Measurements from ENCODE around the gene HAPLN2. TPM values are rescaled to one million over a fixed set of nuclear protein-coding genes. Genes with fewer than 3 reads are reported as not detected.

Gene HAPLN2
- total and polyA plus RNA-seq, 12 donors = 0.24 to 6.3 (median 0.81) TPM; not detected in 1

GRCh38 chr1:156645056-156645455 is 25.8 kb downstream of the HAPLN2 start:
- no peak for TF ChIP-seq CTCF (IDR thresholded peaks at IDR 0.05)
- ATAC-seq (no peak), DNase-seq (no peak)
- 61 to 72% methylated on average over 3 of the region's 3 CpGs for WGBS, 2 donors
- Histone ChIP-seq H3K4me1 (peaks cover 6 to 20% (median 15%) of the 10 kb centered on the region in 9 donors), H3K27ac (no peak overlapping the region), H3K4me3 (no peak overlapping the region), H3K27me3 (peaks cover 4 to 87% (median 76%) of the 10 kb centered on the region in 7 donors), H3K9me3 (no peaks in the 10 kb centered on the region), H3K36me3 (no peaks in the 10 kb centered on the region)
- intact Hi-C loops (cut with DNase I) = no loop called here

GRCh38 chr1:156645666-156646065 is 26.5 kb downstream of the HAPLN2 start:
- TF ChIP-seq CTCF (IDR thresholded peaks at IDR 0.05) = no peak
- Histone ChIP-seq H3K27me3 (peaks cover 0 to 81% (median 71%) of the 10 kb centered on the region in 7 donors), H3K36me3 (no peaks in the 10 kb centered on the region), H3K4me3 (no peak overlapping the region), H3K9me3 (no peaks in the 10 kb centered on the region), H3K27ac (no peak overlapping the region), H3K4me1 (peaks cover 6 to 19% (median 15%) of the 10 kb centered on the region in 9 donors)
- intact Hi-C loops (cut with DNase I) = no loop called here
- ATAC-seq = no peak
- DNase-seq = no peak
- WGBS, 2 donors = 91 to 93% methylated on average over 1 of the region's 1 CpG

DNA sequence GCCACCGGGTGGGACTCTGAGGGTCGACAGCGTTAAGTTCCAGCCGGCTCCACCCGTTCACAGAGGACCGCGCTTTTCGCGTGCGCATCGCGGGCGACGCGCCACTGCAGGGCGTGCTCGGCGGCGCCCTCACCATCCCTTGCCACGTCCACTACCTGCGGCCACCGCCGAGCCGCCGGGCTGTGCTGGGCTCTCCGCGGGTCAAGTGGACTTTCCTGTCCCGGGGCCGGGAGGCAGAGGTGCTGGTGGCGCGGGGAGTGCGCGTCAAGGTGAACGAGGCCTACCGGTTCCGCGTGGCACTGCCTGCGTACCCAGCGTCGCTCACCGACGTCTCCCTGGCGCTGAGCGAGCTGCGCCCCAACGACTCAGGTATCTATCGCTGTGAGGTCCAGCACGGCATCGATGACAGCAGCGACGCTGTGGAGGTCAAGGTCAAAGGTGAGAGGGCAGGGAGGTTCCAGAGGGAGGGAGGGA is 27.6 kb downstream of the HAPLN2 start:
- H3K4me1 ChIP-seq = peaks cover 2 to 9% (median 8%) of the 10 kb centered on the region in 9 donors
- ATAC-seq (no peak), DNase-seq (no peak)
- H3K27me3 ChIP-seq = peaks cover 0 to 81% (median 66%) of the 10 kb centered on the region in 7 donors
- H3K4me3 ChIP-seq = no peak overlapping the region
- WGBS, 2 donors = 15 to 21% methylated on average over 51 of the region's 51 CpGs
- H3K9me3 ChIP-seq = no peaks in the 10 kb centered on the region
- H3K27ac ChIP-seq = no peak overlapping the region
- H3K36me3 ChIP-seq = no peaks in the 10 kb centered on the region
- intact Hi-C loops (cut with DNase I) = no loop called here
- no peak for TF ChIP-seq CTCF (IDR thresholded peaks at IDR 0.05)

DNA sequence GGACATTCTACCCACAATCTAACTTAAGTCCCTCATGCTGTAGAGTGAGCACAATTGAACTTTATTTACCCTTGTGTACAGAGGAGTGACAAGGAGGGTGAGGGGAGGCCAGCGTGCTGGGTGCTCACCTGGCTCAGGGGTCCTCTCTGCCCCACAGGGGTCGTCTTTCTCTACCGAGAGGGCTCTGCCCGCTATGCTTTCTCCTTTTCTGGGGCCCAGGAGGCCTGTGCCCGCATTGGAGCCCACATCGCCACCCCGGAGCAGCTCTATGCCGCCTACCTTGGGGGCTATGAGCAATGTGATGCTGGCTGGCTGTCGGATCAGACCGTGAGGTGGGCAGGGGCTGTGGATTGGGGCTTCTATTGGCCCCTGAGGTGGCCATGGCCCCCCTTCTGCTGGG is 28.1 kb downstream of the HAPLN2 start:
- no peaks in the 10 kb centered on the region for H3K9me3 ChIP-seq
- no peaks in the 10 kb centered on the region for H3K36me3 ChIP-seq
- H3K4me1 ChIP-seq = peaks cover 0 to 3% (median 2%) of the 10 kb centered on the region in 9 donors
- intact Hi-C loops (cut with DNase I) = no loop called here
- 74 to 79% methylated on average over 10 of the region's 10 CpGs for WGBS, 2 donors
- H3K4me3 ChIP-seq = no peak overlapping the region
- ATAC-seq (no peak), DNase-seq (no peak)
- TF ChIP-seq CTCF (IDR thresholded peaks at IDR 0.05) = no peak
- no peak overlapping the region for H3K27ac ChIP-seq
- H3K27me3 ChIP-seq = peaks cover 0 to 79% (median 63%) of the 10 kb centered on the region in 7 donors

Data from heart right ventricle (tissue), 16 donors.